HG02678 (cell line): ENCODE measurements around the gene ALDH8A1.

ENCODE experiments used
- ATAC-seq: cut with Tn5 transposase; IDR thresholded peaks from one replicate; pipeline ENCODE4 v1.9.1; 2021; ENCODE audit warnings: mild to moderate bottlenecking, moderate library complexity; ENCODE audit not compliant: unreplicated experiment

Gene ALDH8A1

DNA sequence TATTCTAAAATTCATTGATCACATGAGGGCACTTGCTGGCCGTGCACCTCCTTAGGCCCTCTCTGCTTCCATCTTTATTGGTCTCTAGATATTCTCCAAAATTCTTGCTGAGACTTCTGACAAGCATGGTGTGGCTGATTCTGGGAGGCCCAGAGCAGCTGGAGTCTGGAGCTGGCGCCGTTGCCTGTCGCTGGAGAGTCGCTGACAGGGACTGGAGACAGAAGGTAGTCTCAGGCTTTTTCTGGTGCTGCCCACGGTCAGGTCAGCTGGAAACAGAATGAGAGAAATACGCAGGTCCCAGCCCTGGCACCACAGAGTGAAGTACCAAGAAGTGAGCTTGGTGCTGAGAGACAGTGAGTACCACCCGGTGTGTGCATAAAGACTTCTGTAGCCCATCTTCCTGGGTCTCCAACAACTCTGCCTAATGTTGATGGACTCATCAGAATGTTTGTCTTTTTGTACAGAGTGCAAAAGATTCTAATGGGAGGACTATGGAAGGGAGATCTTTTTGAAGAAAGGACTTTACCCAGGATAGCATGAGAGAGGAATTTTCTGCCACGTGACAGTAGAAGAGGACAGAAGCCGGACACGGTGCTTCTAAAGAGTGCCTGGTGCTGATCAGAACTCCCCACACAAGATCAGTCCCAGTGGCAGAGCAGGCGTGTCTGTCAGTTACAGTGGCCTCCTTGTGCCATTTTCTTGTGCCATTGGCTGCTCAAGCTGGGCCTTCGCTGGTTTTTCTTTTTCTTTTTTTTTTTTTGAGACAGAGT lies 1.8 kb upstream of the ALDH8A1 start:
- no peak for ATAC-seq

DNA sequence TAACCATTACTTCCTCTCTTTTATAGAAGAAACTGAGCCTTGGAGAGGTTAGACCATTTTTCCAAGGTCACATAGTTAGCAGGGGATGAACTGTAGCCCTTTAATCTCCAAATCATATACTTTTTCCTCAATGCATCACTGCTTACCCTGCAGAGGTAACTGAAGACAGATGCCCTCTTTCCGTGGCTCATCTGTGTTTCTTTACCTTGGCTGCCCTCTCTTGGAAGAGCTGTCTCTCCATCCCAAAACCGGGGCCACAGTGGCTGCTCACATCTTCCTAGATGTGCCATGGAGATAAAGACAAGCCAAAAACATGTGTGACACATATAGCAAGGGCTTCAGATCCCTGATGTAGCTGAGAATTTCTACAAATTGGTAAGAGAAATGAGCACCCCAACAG lies 581 bp upstream of the ALDH8A1 start:
- ATAC-seq, result no peak

DNA sequence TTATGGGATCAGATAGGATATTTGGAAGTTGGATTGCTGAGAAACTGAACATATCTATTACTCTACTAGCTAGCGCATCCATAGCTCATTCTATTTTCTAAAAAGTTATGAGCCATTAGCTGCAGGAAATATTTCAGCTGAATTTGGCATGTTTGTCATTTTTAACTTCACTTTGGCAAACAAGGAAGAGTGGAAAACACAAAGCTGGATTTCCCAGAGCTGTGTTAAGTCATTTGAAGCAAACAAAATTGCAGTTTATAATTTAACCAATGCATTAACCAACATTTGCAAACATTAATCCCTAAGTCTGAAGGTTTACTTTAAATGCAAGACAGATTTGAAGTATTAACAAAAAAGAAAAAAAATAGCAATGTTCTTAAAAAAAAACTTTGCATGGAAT lies 1.2 kb downstream of the ALDH8A1 start:
- ATAC-seq, result no peak

GRCh38 chr6:134948142-134948541 lies 1.8 kb downstream of the ALDH8A1 start:
- ATAC-seq, result no peak

DNA sequence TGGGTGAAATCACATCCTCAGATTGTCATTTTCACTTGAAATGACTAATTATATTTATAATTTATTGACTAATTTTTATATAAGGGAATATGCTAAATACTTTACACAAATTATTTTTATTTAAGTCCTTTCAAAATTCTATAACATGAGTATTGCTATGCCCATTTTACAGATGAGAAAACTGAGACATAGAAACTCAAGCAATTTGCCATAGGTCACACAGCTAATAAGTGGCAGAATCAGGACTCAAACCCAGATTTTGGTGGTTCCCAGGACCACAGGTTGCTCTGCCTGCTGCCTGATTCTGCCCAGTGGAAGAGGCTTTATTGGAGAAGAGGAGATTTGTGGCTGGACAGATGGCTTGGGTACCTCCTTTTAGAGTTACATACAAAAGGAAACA lies 4.9 kb downstream of the ALDH8A1 start:
- ATAC-seq, result no peak

GRCh38 chr6:134943522-134944111 lies 6.3 kb downstream of the ALDH8A1 start:
- no peak for ATAC-seq

DNA sequence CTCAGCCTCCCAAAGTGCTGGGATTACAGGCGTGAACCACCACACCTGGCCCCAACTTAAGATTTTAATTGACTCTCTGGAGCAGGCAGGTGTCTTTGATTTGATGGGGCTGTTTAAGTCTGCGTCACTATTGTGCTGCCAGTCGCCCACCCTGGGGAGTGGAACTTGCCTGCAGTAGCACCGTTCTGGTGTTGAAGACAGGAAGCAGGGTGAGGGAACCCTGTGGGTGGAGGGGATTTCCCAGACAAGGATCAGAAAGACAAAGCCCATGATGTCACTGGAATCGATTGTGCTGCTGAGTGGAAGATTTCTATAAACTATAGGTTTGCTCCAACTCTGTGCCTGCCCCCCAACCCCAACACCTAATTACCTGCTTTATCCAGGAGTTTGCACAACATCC lies 11.0 kb downstream of the ALDH8A1 start:
- ATAC-seq, result peak; percentile 88

DNA sequence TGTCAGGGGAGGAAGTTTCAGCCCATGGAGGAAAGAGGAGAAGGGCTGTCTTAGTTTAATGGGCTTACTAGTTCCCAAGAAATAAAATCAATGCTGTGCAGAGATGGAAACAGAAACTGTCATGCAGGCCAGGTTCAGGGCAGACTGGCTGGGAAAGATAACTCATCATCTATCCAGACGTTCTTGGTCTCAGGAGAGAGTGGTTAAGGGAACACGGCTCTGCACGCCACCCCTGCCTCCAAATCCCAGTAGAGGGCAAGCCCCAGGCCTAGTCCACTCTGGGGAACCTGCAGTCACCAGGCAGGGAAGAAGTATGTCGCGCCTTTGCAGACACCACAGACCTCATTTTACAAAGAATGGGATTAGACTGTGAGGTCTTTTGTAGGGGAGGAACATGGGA lies 12.5 kb downstream of the ALDH8A1 start:
- no peak for ATAC-seq

GRCh38 chr6:134936931-134937330 lies 13.0 kb downstream of the ALDH8A1 start:
- no peak for ATAC-seq

DNA sequence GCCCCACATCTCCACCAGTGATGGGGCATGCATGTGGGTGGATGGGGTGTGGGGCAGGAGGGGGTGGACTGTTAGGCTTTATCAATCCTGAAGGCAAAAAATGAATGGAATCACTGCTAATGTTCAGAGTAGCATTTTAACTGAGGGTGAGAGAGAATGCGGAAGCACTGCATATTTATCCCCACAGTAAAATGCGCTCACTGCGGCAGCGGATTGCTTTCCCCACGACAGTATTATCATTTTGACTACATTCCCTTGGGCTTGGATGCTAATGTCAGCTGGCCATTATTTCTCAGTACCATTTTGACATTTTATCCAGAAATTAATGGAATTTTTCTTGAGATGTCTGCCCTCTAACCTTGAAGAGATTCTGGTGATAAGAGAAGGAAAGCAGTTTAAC lies 13.4 kb downstream of the ALDH8A1 start:
- ATAC-seq, result no peak

DNA sequence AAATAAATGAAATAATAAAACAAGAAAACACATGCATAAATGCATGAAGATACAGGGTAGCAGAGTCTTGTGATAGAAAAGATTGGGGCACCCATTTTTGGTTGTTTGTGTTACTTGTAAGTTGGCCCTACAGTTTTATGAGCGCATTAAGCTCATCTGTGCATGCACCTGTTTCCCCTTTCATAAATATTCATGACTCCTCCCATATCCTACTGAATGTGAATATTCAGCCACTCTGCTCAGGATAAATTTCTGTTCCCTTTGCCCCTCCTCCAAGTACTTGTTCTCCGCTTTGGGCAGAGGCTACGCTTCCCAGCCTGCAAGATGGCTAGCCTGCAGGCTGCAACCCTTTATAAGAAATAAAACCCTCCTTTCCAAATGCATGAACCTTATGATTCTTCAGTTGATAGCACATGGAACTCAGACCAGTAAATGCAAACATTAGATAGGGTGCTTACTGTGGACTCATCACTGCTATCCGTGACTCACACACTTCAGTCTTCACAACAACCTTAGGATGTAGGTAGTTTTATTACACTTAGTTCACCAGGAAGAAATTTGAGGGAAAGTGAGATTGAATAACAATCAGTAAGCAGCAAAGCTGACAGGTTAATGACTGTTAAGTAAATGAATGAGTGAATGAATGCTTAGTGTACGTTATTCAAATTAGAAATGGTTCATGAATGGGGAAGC lies 15.0 kb downstream of the ALDH8A1 start:
- ATAC-seq, result no peak

DNA sequence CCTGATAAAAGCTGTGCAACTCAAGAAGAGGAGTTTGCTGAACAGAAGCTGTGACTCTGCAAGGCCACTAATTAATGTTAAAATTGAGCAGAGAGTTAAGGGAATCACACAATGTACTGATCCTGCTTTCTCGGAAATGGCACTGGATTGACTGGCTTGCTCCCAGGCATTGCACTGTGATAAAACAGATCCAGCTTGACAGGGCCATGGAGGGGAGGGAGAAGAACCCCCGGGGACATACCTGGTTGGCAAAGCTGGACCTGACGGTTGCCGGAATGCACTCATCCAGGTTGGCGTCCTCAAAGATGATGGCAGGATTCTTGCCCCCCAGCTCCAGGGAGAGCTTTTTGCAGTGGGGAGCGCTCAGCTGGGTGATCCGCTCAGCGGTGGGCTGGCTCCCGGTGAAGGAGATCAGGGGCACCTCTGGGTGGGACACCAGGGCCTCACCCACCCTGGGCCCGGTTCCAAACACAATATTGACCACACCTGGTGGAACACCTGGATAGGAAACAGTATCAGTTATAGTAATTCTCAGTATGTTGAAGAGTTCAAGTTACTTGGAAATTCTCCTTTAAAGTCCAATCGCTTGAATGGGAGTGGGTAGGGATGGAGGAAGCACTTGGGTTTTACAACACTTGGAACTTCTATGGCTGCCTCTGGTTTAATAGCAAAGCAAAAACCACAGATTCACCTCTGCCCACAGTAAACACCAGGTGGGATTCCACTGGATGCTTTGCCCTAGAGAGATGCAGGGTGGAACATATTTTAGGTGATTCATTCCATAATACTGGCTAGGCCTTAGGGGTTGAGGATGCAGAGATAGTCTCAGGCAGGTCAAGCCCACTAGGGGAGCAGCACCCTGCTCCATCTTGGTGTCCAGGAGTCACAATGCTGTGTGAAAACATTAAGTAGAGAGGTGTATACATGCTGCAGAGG lies 17.1 kb downstream of the ALDH8A1 start:
- no peak for ATAC-seq

GRCh38 chr6:134932098-134932497 lies 17.8 kb downstream of the ALDH8A1 start:
- no peak for ATAC-seq

GRCh38 chr6:134930463-134930862 lies 19.4 kb downstream of the ALDH8A1 start:
- ATAC-seq, result no peak

DNA sequence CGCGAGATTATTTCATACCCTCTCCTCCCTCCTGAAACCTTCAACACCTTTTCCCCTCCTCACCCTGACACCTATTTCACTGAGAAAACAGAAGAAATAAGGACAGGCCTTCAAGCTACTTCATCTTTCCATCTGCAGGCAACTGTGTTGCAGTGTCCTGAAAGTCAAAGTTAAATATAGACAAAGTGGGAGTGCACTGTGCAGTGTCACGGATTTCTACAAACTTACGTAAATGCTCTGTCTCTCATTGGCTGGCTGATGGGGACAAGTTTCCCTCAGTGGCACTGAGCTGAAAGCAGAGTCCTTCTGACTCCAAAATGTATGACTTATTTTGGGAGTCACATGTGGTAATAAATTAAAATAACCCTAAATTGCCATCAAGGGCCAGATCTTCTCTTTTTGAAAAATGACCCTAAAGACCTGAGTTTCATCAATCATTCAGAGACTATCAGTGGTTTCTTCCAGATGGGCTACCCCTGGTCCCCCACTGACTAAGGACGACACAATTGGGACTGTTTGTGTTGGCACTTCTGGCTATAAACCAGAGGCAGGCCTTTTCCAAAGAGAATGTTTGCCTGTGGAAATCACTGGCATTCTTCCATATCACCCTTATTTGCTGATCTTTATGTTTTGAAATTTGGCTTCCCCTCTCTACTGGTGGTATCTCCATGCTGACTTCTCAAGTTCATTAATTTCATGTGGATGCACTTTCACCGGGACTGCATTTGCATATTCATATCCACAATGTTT lies 21.6 kb downstream of the ALDH8A1 start:
- ATAC-seq, result no peak

GRCh38 chr6:134925800-134926199 lies 24.1 kb downstream of the ALDH8A1 start:
- ATAC-seq, result no peak

DNA sequence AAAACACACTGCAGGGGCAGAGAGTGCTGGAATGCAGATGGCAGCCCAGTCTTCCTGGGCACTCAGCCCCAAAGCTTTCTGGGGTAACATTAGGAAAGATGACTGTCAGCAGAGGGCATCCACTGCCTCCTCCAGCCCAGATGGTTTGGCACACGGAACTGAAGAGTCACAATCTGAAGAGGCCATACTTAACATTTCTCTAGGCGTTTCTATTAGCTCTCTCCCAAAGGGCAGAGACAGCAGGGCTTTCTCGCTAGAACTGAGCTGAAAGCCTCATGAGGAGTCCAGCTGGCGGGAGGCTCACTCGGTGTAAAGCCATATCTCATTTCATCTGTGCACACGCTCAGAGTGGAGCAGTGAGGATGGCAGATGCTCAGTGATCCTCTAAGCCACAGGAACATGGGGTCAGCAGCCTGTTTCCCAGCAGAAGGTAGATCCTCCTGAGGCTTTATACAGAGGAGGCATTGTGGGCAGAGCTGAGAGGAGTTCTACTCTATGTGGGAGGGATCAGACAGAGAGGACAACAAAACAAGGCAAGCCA lies 28.1 kb downstream of the ALDH8A1 start:
- no peak for ATAC-seq

DNA sequence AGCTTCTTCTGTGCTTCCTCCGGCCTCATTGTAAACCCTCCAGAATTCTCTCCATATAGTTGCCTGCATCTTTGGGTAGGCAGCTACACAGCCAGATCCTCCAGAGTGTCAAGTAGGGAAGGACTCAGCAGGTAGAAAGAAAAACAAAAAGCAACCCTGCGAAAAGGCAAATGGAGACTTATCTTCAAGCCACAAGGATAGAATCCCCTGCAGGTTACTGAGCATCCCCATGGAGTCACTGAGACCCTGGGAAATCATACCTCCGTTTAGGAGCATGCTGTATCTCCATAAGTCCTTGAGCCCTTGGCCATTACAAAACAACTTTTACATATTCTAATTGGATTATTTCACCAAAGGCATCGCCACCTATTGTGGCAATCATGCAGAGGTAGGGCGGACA lies 28.6 kb downstream of the ALDH8A1 start:
- ATAC-seq, result no peak

DNA sequence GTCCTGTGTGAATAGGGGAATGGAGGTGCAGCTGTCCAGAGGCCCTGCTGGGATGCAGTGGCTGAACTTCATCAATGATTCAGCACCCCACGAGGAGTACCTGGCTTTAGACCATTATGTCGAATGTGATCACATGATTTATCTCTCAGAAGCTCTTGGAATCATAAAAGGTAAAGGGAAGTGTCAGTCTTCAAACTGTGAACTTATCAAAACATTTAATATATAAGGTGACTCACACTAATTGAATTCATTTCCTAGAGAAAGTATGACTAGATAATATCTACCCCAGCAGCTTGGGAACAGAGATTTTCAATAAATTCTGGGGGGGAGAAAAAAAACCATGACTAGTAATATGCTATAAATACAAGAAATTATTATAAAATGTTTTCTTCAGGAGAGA lies 29.5 kb downstream of the ALDH8A1 start:
- no peak for ATAC-seq

- no peak for ATAC-seq
These were observed 31.4 kb downstream of the ALDH8A1 start for GRCh38 chr6:134918418-134918961.
